Heart left ventricle (tissue), 16 donors: ENCODE data around the gene NETO1. TPM values are rescaled to one million over a fixed set of nuclear protein-coding genes. Genes with fewer than 3 reads are reported as not detected.

Source experiments
- ATAC-seq, 4 donors: fragments of 200-7000 bp; cut with Tn5 transposase; one replicate each; pipeline ENCODE4 v1.9.1; 2020 to 2022; ENCODE audit warnings: moderate library complexity in 4 of 4, mild to moderate bottlenecking in 3 of 4, moderate number of reproducible peaks in 1 of 4
- DNase-seq, 5 donors: peaks; one replicate each; pipeline ENCODE4 v3.0.0-alpha.2; 2020
- H3K27ac ChIP-seq, 12 donors: fragments of 200-600 bp; sonication (generic) in 4 of 12; one replicate each; pipeline versions ENCODE4 v1.5.0 to v1.8.0; 2016 to 2022; ENCODE audit warnings: mild to moderate bottlenecking in 2 of 12
- H3K27me3 ChIP-seq, 9 donors: fragments of 200-600 bp; sonication (generic) in 2 of 9; one replicate each; pipeline versions ENCODE4 v1.5.1 to v1.8.0; 2016 to 2022; ENCODE audit warnings: mild to moderate bottlenecking in 3 of 9
- H3K36me3 ChIP-seq, 9 donors: fragments of 200-600 bp; sonication (generic) in 2 of 9; one replicate each; pipeline versions ENCODE4 v1.5.0 to v1.8.0; 2018 to 2022; ENCODE audit warnings: mild to moderate bottlenecking in 2 of 9
- H3K4me1 ChIP-seq, 12 donors: fragments of 200-600 bp; sonication (generic) in 4 of 12; one replicate each; pipeline versions ENCODE4 v1.5.0 to v1.8.0; 2016 to 2022; ENCODE audit warnings: mild to moderate bottlenecking in 3 of 12
- H3K4me3 ChIP-seq, 12 donors: fragments of 200-600 bp; sonication (generic) in 4 of 12; one replicate each; pipeline versions ENCODE4 v1.5.0 to v1.8.0; 2017 to 2022; ENCODE audit warnings: mild to moderate bottlenecking in 9 of 12, moderate library complexity in 4 of 12
- H3K9me3 ChIP-seq, 12 donors: fragments of 200-600 bp; sonication (generic) in 4 of 12; one replicate each; pipeline versions ENCODE4 v1.5.0 to v1.8.0; 2016 to 2022; ENCODE audit warnings: mild to moderate bottlenecking in 1 of 12
- POLR2A ChIP-seq, 2 donors: fragments of 450-650 bp; IDR thresholded peaks; one replicate each; pipeline ENCODE4 v1.6.1; 2017; ENCODE audit warnings: antibody characterized with exemption in 2 of 2, mild to moderate bottlenecking in 2 of 2, moderate library complexity in 2 of 2
- WGBS, 4 donors: extraction: QIAGEN DNeasy Blood & Tissue Kit in 2 of 4; methylation state at CpG; one replicate each; pipeline versions ENCODE4 v1.1.5 to v1.1.7; 2013 to 2018; 5-methylcytosine and 5-hydroxymethylcytosine counted together
- intact Hi-C, 10 donors: fragments of 100-400 bp; cut with DNase I; formaldehyde crosslinking; loops; one replicate each; pipeline versions ENCODE4 v1.11.1 to v1.14.2; 2022
- polyA plus RNA-seq, 2 donors: library from polyadenylated mRNA; stranded (reverse); fragments of 200-250 nt; gene quantifications; one replicate each; pipeline ENCODE4 v1.2.3, GENCODE V29; 2013
- total RNA-seq, 9 donors: library from RNA; depleted of rRNA in 2 of 9; stranded (reverse); fragments of >200 nt in 2 of 9; fragmentation: NEBNext Ultra II Directional in 3 of 9; extraction: Animal tissue kit (Norgen Biotek cat#: 25700) in 3 of 9; gene quantifications; one replicate each; pipeline versions ENCODE4 v1.1.0 to v1.2.4, GENCODE V29; 2016 to 2023
- TF ChIP-seq, protein P1 (sequence below), 12 donors: fragments of 200-600 bp; sonication (generic) in 4 of 12; IDR thresholded peaks; one replicate each; pipeline versions ENCODE4 v1.5.0 to v1.8.0; 2018 to 2022; ENCODE audit warnings: antibody characterized with exemption in 12 of 12, mild to moderate bottlenecking in 5 of 12
- donor health status: ischemic (EF 13 %, LVEDD 7.1; RV severe dilation, severe dysfunction).
- donor health status: healthy with polysubstance abuse.
- donor health status: DM: no; HTN: yes; CAD: no.
- donor health status: DM: no; HTN: no; CAD: no.
- donor health status: ischemic (EF 25% LVEDD 6.9; RV normal size, moderate dysfunction).
- donor health status: ischemic (EF 25% LVEDD 5.7; RV mildly dilated, moderate dysfunction).
- donor health status: healthy.
- donor health status: DM: yes; HTN: yes; CAD: no.
- donor health status: ischemic (EF 35%, LVEDD 5.7; RV mildly dilated, moderate dysfunction).
- donor health status: nonischemic (EF 11% LVEDD 7.7; RV severe dilation, severe dysfunction).
- donor health status: DM: yes; HTN: yes; CAD: no.
- donor health status: PGD.
- donor health status: ischemic (EF 29% LVEDD 5.4; RV normal size, mild dysfunction).
- donor health status: nonischemic (EF 23%, LVEDD 6.1; RV moderate dilation, normal function).

The NETO1 gene
- total and polyA plus RNA-seq, 11 donors: 0.09 to 2.0 (median 0.39) TPM; not detected in 5

DNA sequence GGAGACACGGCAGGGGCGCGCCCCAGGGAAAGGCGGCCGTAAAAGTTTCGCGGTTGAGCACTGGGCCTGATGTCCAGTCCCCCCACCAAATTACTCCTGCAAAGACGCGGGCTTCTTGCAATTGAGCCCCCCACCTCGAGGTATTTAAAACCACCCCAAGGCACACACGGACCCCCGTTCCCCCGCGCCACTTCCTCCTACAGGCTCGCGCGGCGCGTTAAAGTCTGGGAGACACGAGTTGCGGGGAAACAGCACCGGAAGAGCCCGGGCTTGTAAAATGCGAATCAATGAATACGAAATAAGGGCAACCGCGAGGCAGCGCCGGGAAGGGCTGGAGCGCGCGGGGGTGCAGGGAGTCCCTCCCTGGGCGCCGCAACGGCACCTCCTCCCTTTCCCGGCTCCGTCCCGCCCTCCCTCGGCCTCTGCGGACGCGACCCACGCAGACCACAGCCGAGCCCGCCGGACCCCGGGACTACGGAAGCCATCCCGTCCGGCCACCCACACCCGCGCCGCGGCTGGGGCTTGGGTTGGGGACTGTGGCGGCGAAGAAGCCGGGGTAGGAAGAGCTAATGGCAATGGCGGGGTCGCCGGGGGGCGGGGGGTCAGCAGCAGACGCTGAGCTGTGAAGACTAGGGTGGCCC, 918 bp upstream of the NETO1 start:
- TF ChIP-seq, protein P1, sequence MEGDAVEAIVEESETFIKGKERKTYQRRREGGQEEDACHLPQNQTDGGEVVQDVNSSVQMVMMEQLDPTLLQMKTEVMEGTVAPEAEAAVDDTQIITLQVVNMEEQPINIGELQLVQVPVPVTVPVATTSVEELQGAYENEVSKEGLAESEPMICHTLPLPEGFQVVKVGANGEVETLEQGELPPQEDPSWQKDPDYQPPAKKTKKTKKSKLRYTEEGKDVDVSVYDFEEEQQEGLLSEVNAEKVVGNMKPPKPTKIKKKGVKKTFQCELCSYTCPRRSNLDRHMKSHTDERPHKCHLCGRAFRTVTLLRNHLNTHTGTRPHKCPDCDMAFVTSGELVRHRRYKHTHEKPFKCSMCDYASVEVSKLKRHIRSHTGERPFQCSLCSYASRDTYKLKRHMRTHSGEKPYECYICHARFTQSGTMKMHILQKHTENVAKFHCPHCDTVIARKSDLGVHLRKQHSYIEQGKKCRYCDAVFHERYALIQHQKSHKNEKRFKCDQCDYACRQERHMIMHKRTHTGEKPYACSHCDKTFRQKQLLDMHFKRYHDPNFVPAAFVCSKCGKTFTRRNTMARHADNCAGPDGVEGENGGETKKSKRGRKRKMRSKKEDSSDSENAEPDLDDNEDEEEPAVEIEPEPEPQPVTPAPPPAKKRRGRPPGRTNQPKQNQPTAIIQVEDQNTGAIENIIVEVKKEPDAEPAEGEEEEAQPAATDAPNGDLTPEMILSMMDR (IDR thresholded peaks at IDR 0.05): no peak
- no peak for TF ChIP-seq POLR2A (IDR thresholded peaks at IDR 0.05)
- Histone ChIP-seq H3K36me3 (no peaks in the 10 kb centered on the region), H3K4me3 (peak overlapping the region; percentile 17 to 53 (median 42)), H3K4me1 (peaks cover 0 to 29% (median 5%) of the 10 kb centered on the region in 12 donors), H3K9me3 (no peaks in the 10 kb centered on the region), H3K27me3 (peaks cover 24 to 59% (median 40%) of the 10 kb centered on the region in 9 donors), H3K27ac (no peak overlapping the region)
- intact Hi-C loops: no loop called here
- WGBS, 4 donors: 0 to 2% (median 1%) methylated on average over 37 to 62 of the region's 62 CpGs
- ATAC-seq (peak in 1 of 4 donors; percentile 12), DNase-seq (peak in 1 of 5 donors; percentile 60)

DNA sequence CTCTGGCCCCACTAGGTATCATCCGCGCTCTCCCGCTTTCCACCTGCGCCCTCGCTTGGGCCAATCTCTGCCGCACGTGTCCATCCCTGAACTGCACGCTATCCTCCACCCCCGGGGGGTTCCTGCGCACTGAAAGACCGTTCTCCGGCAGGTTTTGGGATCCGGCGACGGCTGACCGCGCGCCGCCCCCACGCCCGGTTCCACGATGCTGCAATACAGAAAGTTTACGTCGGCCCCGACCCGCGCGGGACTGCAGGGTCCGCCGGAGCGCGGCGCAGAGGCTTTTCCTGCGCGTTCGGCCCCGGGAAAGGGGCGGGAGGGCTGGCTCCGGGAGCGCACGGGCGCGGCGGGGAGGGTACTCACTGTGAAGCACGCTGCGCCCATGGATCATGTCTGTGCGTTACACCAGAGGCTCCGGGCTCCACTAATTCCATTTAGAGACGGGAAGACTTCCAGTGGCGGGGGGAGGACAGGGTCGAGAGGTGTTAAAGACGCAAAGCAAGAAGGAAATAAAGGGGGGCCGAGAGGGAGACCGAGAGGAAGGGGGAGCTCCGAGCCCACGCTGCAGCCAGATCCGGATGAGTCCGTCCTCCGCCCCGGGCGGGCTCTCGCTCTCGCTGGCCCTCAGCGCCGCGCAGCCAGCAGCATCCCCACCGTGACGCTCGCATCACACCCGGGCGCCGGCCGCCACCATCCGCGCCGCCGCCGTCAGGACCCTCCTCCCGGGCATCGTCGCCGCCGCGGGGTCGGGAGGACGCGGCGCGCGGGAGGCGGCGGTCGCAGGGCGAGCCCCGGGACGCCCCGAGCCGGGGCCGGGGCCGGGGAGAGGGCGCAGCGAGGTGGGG, 664 bp downstream of the NETO1 start:
- Histone ChIP-seq H3K27ac (no peak overlapping the region), H3K36me3 (no peaks in the 10 kb centered on the region), H3K9me3 (no peaks in the 10 kb centered on the region), H3K4me1 (peaks cover 0 to 29% (median 5%) of the 10 kb centered on the region in 12 donors), H3K4me3 (peak overlapping the region; percentile 11 to 53 (median 32)), H3K27me3 (peaks cover 24 to 59% (median 40%) of the 10 kb centered on the region in 9 donors)
- WGBS, 4 donors: 1 to 2% (median 1%) methylated on average over 59 to 102 of the region's 102 CpGs
- intact Hi-C loops: no loop called here
- ATAC-seq: no peak
- no peak for DNase-seq
- TF ChIP-seq, protein P1 (IDR thresholded peaks at IDR 0.05): no peak
- no peak for TF ChIP-seq POLR2A (IDR thresholded peaks at IDR 0.05)

GRCh38 chr18:72866442-72866900, 1.3 kb downstream of the NETO1 start:
- Histone ChIP-seq H3K27me3 (peaks cover 24 to 59% (median 40%) of the 10 kb centered on the region in 9 donors), H3K4me3 (peak overlapping the region in 9 of 12 donors; percentile 13 to 53 (median 45)), H3K9me3 (no peaks in the 10 kb centered on the region), H3K36me3 (no peaks in the 10 kb centered on the region), H3K27ac (no peak overlapping the region), H3K4me1 (peaks cover 0 to 29% (median 5%) of the 10 kb centered on the region in 12 donors)
- DNase-seq: no peak
- ATAC-seq: no peak
- TF ChIP-seq POLR2A (IDR thresholded peaks at IDR 0.05): no peak
- TF ChIP-seq, protein P1 (IDR thresholded peaks at IDR 0.05): no peak
- intact Hi-C loops: no loop called here
- WGBS, 4 donors: 6 to 7% (median 7%) methylated on average over 18 of the region's 18 CpGs

- Histone ChIP-seq H3K4me3 (no peak overlapping the region), H3K27ac (no peak overlapping the region), H3K9me3 (no peaks in the 10 kb centered on the region), H3K4me1 (peaks cover 0 to 23% (median 5%) of the 10 kb centered on the region in 12 donors), H3K36me3 (no peaks in the 10 kb centered on the region), H3K27me3 (peaks cover 20 to 43% (median 30%) of the 10 kb centered on the region in 9 donors)
- DNase-seq: no peak
- 74 to 77% (median 75%) methylated on average over 9 of the region's 9 CpGs for WGBS, 4 donors
- no peak for ATAC-seq
- intact Hi-C loops: no loop called here
- no peak for TF ChIP-seq POLR2A (IDR thresholded peaks at IDR 0.05)
- TF ChIP-seq, protein P1 (IDR thresholded peaks at IDR 0.05): no peak
These were observed 4.0 kb downstream of the NETO1 start for GRCh38 chr18:72863754-72864153.
